ENCODE results near the gene FECH.

DNA sequence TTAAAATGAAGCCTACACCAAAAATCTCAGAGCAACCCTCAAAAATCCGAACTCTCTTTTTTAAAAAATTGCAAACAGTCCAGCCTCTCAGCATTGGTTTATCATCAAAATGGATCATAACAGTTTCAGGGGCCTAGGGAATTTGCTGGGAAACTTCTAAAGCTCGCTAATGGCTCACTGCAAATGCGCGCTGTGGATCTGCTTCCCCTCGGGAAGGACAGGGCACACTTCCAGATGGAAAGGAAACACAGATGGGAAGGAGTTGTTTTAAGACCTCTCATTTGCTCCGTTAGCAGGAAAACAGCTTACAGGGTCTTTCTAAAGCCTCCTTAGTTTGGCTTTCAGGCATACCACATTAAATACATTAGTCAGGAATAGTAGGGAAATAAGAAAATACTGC lies 27.2 kb downstream of the FECH start:
- TF ChIP-seq CTCF (optimal IDR thresholded peaks at IDR 0.05 in 1 of 3, IDR thresholded peaks at IDR 0.05 in 1 of 3, conservative IDR thresholded peaks at IDR 0.05 in 1 of 3; ENCODE audit: extremely low read depth in 1 of 3, insufficient read depth in 2 of 3, low read length in 3 of 3) (no peak), EZH2 (IDR thresholded peaks at IDR 0.05; ENCODE audit: low read length) (no peak)
